Activated CD8-positive, alpha-beta memory T cell treated with anti-CD3 and anti-CD28 coated beads for 36 hours (primary cell): ENCODE data around the gene REN. TPM values are rescaled to one million over a fixed set of nuclear protein-coding genes. Genes with fewer than 3 reads are reported as not detected.

ENCODE experiments used
- CTCF ChIA-PET: fragments of 350-600 bp; sonication (Branson Sonifier 250); formaldehyde crosslinking; loops from one replicate; lab custom pipeline; 2021; ENCODE audit warnings: antibody characterized with exemption; lab: Charles Lee
- POLR2A ChIA-PET: fragments of 350-600 bp; sonication (Branson Sonifier 250); formaldehyde crosslinking; loops from one replicate; lab custom pipeline; 2021; ENCODE audit warnings: antibody characterized with exemption; lab: Charles Lee
- total RNA-seq, 2 experiments: library from RNA; stranded (reverse); gene quantifications; one replicate each; pipeline ENCODE4 v1.2.3, GENCODE V29; 2021

The REN gene
- total RNA-seq, 2 experiments from 2014 or later, result not detected

DNA sequence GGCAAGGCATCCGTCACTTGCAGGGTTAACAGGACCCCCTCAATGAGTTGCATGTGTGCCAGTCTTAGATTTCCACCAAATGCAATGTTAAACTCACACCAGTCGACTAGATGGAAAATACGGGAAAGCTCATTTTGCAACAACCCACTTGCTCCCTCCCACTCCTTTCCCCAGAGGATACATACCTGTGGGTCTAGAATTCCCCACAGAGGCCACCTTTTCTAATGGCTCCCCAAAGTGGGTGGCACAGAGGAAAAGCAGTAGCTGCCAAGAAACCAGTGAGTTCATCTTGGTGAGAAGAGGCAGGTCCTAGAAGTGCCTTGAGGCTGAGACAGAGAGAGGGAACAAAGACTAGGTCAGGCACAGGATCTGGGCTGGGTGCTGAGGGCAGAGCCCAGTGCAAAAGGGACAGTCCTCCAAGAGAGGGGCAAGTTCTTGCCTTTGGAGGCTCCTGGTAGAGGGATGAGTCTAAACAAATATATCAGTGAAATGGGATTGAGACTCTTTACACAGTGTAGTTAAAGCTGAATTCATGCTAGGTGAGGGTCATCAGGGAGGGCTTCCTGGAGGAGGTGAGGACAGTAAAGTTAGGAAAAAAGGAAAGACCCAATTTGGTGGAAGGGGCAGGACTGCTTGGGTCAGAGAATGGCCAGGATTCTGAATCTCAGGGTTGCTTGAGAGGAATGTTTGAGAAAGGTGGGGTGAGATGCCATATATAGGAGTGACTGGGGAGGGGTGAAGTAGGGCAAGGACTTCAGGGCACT is 26.6 kb upstream of the REN start:
- CTCF ChIA-PET, result interaction anchor here (0.6 to 1.4 kb wide), 3 partner anchors 14 to 250 kb away, joined by 3 to 7 read pairs (median 3); no protein-coding TSS in a partner anchor
- POLR2A ChIA-PET, result no interaction called here

DNA sequence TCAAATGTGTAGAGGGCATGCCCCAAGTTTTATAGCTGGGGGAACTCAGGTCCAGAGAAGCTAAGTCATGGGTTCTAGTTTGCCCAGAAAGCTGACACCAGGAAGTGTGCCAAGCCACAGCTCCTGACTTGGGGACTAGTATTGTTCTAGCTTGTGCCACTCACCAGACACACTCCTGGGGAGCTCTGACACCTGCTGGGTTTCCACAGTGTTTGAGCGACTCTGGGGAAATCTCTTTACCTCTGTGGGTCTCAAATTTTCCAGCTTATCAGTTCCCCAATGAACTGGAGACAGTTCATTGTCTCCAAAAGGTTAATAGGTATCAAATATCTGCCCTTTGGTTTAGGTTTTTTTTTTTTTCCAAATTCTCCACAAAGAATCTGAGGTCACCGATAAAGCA is 25.9 kb upstream of the REN start:
- POLR2A ChIA-PET, result no interaction called here
- CTCF ChIA-PET, result interaction anchor here (0.6 to 1.4 kb wide), 4 partner anchors 15 to 451 kb away, joined by 3 to 7 read pairs (median 3); no protein-coding TSS in a partner anchor

DNA sequence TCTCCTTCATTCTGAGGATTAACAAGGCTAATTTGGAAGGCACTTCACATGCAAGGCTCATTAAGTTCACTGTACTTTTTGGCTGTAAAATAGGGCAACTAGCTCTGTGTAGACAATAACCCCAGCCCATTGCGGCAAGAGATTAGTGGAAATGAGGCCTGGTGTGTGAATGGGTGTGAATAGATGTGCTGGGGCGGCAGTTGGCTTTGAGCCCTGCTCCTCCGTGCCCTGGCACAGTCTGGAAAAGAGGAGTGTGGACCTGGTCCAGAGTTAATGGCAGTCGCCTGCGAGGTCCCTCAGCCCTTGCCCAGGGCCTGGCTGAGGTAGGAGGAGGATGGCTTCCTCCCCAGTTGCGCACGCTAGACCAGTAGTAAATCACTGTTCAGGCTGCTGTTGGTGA is 25.3 kb upstream of the REN start:
- CTCF ChIA-PET, result interaction anchor here (0.7 to 1.4 kb wide), 2 partner anchors 15 to 450 kb away, joined by 3 to 7 read pairs; no protein-coding TSS in a partner anchor
- POLR2A ChIA-PET, result no interaction called here

DNA sequence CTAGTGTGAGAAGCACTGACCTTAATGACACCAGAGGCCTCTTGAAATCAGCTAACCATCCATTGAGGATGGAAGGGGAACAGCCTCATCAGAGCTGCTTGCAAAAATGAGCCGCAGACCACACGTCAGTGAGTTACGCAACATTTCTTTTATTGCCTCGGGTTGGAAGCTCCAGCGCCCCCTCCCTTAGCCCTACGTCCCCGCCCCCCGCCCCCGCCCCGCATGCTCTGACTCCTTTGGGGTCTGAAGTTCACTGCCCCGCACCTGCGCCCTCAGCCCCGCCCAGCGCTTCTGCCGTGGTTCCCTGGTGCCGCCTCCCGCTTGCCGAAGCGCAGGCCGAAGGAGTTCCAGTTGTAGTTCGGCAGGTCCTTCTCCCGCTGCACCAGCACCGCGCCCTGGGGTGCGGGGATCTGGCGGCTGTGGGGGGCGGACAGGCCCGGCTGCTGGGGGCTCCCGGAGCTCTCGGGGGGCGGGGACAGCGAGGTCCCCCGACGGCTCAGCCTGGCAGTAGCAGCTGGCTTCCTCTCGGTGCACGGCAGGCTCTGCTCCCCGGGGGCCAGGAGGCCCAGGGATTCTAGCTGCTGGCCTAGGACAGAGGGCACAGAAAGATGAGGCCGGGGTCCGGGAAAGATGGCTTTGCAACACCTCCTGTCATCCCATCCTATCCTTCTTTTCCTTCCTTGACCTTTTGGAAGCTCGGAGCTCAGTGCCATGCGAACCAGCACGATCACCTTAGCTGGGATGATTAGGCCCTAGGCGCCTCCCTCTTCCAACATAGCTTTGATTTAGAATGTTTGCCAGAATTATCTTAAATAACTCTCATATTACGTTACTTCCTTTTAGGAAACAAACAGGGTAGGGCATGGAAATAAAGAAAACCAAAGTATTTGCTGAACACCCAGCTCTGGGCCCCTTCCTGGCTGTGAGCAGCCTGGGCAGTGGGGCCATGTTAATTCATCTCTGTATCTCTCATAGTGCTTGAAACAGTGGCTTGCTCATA is 24.4 kb upstream of the REN start:
- POLR2A ChIA-PET, result no interaction called here

DNA sequence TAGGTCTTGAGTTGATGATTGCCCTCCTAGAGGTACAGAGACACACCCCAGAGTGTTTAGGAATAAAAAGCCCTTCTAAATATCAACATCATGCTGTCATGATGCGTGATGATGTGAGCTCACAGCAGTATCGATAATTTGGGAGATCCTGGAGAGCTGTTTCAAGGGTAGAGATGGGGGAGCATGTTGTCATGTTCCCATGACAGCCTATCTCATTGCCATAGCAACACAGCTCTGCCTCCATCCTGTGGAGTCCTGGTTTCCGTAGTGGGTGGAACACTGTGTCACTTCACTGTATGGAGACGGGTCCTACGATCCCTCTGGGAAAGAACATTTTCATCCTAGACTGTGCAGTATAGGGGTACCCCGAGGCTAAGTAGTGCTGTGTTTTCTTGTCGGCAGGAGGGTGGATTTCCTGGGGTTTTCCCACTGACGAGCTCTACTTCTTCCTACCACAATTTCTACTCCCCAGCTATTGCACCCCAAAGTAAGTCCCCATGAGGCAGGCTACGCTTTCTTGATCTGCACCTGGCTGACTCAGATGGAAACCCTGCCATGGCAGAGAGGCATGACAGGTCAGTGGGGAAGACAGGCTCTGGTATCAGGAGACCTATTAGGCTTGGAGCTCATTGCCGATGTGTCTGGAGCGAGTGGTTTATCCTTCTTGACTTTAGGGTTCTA is 23.0 kb upstream of the REN start:
- ChIA-PET CTCF (interaction anchor here (0.5 to 1.2 kb wide), 2 partner anchors 26 to 241 kb away, joined by 3 to 4 read pairs; no protein-coding TSS in a partner anchor), POLR2A (no interaction called here)

More for the DNA sequence above, 24.4 kb upstream of the REN start:
- CTCF ChIA-PET, result interaction anchor here (1.1 kb wide), 1 partner anchor 174 kb away, joined by 3 read pairs; no protein-coding TSS in a partner anchor

DNA sequence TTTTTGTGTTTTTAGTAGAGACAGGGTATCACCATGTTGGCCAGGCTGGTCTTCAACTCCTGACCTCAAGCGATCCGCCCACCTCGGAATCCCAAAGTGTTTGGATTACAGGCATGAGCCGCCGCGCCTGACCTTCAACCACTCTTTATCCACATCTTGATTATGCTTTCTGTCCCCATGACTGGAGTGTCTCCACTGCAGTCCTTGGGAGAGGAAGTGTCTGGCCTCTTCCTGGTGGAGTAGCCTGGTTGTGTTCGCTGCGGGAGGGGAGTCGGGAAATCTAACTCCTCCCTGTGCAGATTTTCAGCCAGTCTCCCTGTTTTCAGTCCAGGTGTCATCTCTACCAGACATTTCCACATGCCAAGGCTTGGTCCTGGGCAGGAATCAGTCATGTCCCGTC is 20.5 kb upstream of the REN start:
- CTCF ChIA-PET, result interaction anchor here (0.7 kb wide), 1 partner anchor 668 kb away, joined by 3 read pairs; no protein-coding TSS in a partner anchor
- POLR2A ChIA-PET, result no interaction called here

DNA sequence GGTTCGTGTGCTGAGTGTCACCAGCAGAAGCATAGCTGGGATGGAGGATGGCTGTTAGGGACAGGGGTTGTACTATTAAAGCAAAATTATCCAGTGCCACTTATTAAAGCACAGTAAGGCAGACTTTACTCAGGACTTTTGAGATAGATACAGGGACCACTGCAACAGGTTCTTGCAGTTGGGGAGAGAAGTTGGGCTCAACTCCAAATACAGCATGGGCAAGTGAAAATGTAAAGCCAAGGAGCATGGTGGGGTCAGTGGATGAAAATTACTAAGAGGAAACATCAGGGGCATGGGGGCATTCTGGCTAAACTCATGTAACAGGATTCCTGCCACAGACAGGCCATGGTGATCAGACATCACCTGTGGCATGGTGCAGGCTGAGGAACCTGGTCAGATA is 15.0 kb upstream of the REN start:
- ChIA-PET CTCF (no interaction called here), POLR2A (no interaction called here)

DNA sequence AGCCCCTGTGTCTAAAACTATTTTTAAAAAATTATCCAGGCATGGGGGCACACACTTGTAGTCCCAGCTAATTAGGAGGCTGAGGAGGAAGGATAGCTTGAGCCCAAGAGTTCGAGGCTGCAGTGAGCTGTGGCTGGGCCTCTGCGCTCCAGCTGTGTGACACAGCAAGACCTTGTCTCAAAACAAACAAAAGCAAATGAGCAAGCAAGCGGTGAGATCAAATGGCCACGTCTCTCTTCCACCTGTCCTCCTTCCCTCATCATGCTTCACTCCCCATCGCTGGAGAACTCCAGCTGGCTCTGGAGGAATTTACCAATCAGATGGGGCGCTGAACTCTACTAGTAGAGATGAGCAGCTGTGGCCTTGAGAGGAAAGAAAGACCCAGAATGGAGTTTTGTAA is 14.0 kb upstream of the REN start:
- CTCF ChIA-PET, result no interaction called here
- POLR2A ChIA-PET, result no interaction called here

DNA sequence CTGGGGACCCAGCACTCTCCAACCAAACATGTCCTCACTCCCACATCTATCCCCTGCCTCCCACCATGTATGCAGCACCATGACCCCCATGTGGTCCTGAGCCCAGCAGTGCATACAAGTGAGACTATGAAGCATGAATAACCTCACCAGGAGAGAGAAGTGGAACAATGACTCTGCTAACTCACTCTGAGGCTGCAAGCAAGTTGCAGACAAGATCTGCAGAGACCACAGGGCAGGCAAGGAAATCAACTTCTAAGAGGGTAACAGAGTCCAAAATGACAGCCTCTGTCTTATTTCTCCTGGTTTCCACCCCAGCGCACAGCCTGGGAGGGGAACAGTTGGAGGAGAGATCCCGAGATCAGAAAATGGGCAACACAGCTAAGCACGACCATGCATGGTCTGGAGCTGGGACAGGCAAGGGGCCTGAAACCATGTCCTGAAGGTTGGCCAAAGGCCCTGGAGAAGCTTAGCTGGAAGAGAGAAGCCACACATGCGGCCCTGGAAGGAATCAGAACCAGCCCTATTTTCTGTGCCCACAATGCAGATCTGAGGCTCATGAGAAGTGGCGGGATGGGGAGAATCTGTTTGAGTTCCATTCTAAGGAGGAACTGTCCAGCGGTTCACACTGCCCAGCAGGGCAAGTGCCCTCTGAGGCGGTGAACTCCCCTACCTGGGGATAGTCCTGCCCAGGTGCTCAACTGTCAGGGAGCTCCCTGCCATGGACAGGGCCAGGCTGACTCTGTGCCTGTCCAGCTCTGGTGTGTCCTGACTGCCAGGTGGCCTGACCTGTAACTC is 12.5 kb upstream of the REN start:
- ChIA-PET CTCF (interaction anchor here (0.5 kb wide), 1 partner anchor 156 kb away, joined by 3 read pairs; no protein-coding TSS in a partner anchor), POLR2A (no interaction called here)

DNA sequence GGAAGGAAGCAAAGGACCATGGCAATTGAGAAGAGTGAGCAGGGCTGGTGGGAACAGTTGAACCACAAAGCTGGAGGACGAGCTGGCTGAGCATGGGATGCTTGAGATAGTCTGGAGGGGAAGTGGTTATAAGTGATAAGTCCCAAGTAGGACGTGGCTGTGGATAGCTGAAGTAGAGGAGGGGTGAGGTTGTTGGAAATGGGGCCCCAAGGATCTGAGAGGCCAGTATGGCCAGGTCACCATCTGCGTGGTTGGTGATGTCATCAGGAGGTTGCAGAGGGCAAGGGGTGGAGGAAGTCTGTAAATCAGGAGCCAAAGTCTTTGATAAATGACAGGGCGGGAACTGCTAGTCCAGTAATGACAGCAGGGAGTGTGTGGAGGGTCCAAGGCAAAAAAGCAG is 11.0 kb upstream of the REN start:
- ChIA-PET CTCF (interaction anchor here (0.5 to 1.3 kb wide), 2 partner anchors 14 to 333 kb away, joined by 4 to 5 read pairs; no protein-coding TSS in a partner anchor), POLR2A (no interaction called here)

DNA sequence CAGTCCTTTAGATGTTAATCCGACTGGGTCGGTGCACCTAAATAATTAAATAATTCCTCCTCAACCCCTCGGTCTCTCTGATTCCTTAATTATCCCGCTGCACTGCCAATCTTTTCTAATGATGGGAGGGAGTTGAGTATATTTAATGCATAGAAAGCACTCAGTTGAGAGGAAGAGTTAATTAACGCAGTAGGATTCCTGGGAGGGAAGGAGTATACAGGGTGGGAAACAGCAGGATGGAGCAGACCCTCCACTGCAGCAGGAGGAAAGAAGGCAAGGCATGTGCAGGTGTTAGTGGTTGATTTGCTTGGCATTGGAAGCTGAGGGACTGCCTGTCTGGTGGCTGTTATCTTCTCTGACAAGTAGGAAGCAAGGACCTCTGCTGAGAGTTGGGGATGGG is 9.9 kb upstream of the REN start:
- CTCF ChIA-PET, result interaction anchor here (1.2 to 1.3 kb wide), 2 partner anchors 13 kb away, joined by 5 read pairs; no protein-coding TSS in a partner anchor
- POLR2A ChIA-PET, result no interaction called here

DNA sequence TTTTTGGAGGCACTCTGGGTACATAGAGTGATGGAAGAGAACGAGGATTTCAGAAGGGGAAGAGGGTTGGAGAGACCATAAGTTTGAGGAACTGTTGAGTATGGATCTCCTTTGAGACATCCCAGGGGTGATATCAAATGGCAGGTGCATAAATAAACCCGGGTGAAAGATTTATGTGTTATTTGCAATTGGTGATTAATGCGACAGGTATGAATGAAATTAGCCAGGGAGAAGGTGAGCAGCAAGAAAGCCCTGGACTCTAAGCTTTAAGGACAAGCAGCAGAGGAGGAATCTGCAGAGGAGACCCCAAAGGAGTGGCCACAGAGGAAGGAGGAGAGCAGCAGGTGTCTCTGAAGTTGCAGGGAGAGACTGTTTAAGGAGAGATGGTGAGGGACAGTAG is 8.8 kb upstream of the REN start:
- CTCF ChIA-PET, result interaction anchor here (1.2 kb wide), 1 partner anchor 12 kb away, joined by 5 read pairs; no protein-coding TSS in a partner anchor
- POLR2A ChIA-PET, result no interaction called here

DNA sequence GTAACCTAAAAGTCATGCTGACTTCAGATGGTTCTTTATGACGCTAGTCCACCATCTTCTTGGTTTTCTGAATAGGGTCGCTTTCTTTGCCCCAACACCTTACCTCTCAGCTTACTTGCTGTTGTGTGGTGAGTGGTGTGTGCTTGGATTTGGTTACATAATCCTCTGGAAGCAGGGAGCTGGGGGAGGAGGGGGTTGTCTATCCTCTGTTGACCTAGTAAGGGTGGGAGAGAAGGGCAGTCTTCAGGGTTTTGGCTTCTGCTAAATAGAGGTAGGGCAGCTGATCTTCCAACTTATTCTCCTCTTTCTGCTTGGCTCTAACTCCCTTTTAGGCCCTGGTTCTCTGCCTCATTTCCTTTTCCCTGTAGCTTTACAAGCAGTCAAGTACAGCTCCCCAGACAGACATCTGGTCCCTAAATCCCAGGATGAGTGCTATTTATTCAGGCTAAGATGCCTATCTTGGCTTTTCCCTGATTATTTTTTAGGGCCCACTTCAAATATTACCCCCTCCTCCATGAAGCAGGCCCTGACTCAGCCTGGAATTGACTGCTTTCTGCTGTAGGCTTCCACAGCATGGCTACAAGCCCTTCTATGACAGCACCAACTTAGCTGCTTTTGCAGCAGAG is 6.4 kb upstream of the REN start:
- ChIA-PET POLR2A (no interaction called here), CTCF (interaction anchor here (0.6 kb wide), 1 partner anchor 9 kb away, joined by 3 read pairs; no protein-coding TSS in a partner anchor)

DNA sequence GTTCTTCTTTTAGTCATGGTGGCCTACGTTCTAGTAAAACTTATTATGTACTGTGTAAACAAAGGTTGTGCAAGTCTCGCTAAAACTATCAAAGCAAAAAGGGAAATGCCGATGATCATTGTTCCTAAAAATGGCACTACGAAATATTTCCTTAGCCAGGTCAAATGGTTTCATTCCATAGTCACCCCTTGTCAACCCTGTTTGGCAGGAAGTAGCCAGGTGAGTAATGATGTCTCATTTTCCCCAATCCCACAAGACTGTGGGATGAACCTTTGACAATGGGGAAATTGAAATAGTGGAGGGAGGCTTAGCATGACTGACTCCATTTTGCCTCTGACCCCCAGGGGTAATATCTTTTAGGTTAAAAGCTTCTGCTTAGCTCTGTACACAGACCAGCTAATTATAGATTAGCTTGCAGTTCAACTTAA is 5.6 kb upstream of the REN start:
- POLR2A ChIA-PET, result no interaction called here
- CTCF ChIA-PET, result interaction anchor here (0.6 kb wide), 1 partner anchor 8 kb away, joined by 3 read pairs; no protein-coding TSS in a partner anchor

DNA sequence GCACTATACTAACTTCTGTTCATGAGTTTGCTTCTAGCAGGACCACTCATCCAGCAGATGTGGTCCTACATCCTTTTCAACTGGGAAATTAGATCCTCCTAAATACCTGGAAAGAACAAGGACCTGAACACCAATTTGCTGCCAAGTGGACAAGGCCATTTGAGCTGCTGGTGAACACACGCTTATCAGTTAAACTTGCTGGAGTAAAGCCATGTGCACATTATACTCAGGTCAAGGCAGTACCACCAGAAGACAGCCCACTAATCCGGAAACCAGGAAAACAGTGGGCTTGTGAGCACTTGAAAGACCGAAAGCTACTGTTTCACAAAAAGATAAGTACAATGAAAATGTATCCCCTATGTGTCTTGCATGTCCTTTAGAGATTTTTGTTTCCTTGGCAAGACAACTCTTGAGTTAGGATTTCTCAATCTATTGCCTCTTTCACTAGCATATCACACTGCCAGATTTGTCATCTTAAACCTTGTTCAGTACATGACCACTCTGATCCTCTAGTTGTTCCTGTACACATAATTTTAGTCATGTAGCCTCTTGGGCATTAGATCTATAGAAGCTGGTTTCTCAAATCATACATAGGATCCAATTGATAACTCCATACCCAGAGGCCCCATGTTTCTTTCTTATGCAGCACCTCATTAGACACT is 4.5 kb upstream of the REN start:
- CTCF ChIA-PET, result interaction anchor here (0.6 to 1.1 kb wide), 2 partner anchors 38 to 251 kb away, joined by 3 read pairs; no protein-coding TSS in a partner anchor

DNA sequence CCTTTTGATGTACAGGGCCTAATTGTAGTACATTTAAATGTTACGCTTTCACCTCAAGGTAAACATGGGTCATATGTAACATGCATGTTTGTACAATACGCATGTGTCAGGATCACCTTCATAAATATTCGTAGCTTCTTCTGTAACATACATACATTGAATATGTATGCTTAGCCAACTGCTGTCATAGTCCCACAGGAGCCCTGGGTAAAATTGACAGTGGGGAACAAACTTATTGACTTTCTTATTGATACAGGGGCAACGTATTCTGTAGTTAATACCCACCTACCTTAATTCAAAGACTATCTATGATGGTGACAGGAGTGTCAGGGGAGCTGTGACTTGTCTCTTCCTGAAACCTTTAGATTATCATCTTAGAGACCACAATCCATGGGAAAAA is 3.7 kb upstream of the REN start:
- ChIA-PET POLR2A (no interaction called here), CTCF (interaction anchor here (0.5 to 1.1 kb wide), 4 partner anchors 39 to 252 kb away, joined by 3 read pairs; no protein-coding TSS in a partner anchor)

More for the DNA sequence above, 4.5 kb upstream of the REN start:
- POLR2A ChIA-PET, result no interaction called here

DNA sequence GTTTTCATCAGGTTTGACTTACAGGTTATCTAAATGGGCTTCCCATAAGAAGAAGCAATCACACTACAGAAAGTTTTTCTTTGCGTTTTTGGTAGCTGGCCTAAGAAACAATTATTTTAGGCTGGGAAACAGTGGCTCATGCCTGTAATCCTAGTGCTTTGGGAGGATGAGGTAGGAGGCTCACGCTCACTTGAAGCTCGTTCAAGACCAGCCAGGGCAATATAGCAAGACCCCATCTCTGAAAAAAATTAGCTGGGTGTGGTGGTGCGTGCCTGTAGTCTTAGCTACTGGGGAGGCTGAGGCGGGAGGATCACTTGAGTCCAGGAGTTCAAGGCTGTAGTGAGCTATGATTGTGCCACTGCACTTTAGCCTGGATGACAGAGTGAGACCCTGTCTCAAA is 1.6 kb upstream of the REN start:
- POLR2A ChIA-PET, result no interaction called here
- CTCF ChIA-PET, result interaction anchor here (0.8 to 1.7 kb wide), 2 partner anchors 16 to 196 kb away, joined by 3 to 5 read pairs; no protein-coding TSS in a partner anchor
